Measurements from ENCODE around the gene RHPN2. TPM values are rescaled to one million over a fixed set of nuclear protein-coding genes. Genes with fewer than 3 reads are reported as not detected.

RHPN2 gene
- total and polyA plus RNA-seq, 2 of the 13 experiments (the other 11 are each of a cell fraction or from before 2014, with no cell fraction given) = 20.3 to 48.0 TPM

DNA sequence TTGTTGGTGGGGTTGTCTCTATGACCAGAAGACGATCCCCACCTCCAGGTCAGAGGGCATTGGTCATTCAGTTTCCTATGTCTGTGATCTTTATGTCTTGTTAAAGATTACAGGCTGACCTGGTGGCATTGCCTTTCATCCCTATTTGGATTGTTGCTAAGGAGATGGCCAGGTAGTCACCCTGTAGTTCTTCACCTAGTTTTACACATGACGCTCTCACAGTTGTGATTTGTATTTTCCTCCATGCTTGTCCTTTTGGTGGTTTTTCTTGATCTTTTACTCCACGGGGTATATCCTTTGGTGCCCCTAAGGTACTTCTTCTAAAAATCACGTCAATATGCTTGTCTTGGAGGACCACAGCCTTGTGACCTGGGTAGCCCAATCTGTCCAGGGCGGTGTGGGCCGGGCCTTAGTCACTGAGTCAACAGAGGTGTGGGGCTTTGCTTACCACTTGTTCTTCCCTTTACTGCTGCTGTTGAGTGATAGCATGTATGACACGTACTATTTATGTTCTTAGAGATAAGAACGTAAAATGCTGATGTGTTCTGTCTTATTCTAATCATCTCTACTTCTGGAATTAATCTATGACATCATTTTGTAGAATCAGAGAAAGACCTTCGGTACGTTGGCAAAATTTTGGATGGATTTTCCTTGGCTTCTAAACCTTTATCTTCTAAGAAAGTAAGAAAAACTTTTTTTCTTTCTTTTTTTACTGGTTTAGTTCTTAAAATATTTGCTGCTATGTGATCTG lies 36.4 kb upstream of the RHPN2 start (continued):
- TF ChIP-seq, protein P1, sequence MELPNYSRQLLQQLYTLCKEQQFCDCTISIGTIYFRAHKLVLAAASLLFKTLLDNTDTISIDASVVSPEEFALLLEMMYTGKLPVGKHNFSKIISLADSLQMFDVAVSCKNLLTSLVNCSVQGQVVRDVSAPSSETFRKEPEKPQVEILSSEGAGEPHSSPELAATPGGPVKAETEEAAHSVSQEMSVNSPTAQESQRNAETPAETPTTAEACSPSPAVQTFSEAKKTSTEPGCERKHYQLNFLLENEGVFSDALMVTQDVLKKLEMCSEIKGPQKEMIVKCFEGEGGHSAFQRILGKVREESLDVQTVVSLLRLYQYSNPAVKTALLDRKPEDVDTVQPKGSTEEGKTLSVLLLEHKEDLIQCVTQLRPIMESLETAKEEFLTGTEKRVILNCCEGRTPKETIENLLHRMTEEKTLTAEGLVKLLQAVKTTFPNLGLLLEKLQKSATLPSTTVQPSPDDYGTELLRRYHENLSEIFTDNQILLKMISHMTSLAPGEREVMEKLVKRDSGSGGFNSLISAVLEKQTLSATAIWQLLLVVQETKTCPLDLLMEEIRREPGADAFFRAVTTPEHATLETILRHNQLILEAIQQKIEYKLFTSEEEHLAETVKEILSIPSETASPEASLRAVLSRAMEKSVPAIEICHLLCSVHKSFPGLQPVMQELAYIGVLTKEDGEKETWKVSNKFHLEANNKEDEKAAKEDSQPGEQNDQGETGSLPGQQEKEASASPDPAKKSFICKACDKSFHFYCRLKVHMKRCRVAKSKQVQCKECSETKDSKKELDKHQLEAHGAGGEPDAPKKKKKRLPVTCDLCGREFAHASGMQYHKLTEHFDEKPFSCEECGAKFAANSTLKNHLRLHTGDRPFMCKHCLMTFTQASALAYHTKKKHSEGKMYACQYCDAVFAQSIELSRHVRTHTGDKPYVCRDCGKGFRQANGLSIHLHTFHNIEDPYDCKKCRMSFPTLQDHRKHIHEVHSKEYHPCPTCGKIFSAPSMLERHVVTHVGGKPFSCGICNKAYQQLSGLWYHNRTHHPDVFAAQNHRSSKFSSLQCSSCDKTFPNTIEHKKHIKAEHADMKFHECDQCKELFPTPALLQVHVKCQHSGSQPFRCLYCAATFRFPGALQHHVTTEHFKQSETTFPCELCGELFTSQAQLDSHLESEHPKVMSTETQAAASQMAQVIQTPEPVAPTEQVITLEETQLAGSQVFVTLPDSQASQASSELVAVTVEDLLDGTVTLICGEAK (IDR thresholded peaks at IDR 0.05) = no peak
- TF ChIP-seq, protein P1 (CRISPR knock-in tag; IDR thresholded peaks at IDR 0.05) = no peak
- TF ChIP-seq MEF2D (CRISPR knock-in tag; IDR thresholded peaks at IDR 0.05) (0 out of 2 replicates have a peak, but pooled peaks have one; percentile 21), KLF6 (CRISPR knock-in tag; IDR thresholded peaks at IDR 0.05) (0 out of 2 replicates have a peak, but pooled peaks have one; percentile 15), CHD2 (IDR thresholded peaks at IDR 0.05; ENCODE audit: low read depth, low read length) (no peak), DNMT3B (CRISPR knock-in tag; conservative IDR thresholded peaks at IDR 0.05) (no peak), ZNF225 (CRISPR knock-in tag; IDR thresholded peaks at IDR 0.05) (no peak), RBFOX2 (IDR thresholded peaks at IDR 0.05; ENCODE audit: low read depth, low read length) (no peak), MAZ (IDR thresholded peaks at IDR 0.05; ENCODE audit: borderline replicate concordance, low read depth, low read length) (no peak), MAZ (CRISPR knock-in tag; IDR thresholded peaks at IDR 0.05; ENCODE audit: low read depth) (no peak)
- TF ChIP-seq, protein P2, sequence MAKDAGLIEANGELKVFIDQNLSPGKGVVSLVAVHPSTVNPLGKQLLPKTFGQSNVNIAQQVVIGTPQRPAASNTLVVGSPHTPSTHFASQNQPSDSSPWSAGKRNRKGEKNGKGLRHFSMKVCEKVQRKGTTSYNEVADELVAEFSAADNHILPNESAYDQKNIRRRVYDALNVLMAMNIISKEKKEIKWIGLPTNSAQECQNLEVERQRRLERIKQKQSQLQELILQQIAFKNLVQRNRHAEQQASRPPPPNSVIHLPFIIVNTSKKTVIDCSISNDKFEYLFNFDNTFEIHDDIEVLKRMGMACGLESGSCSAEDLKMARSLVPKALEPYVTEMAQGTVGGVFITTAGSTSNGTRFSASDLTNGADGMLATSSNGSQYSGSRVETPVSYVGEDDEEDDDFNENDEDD (CRISPR knock-in tag; IDR thresholded peaks at IDR 0.05; ENCODE audit: borderline replicate concordance) = no peak
- TF ChIP-seq, protein P3, sequence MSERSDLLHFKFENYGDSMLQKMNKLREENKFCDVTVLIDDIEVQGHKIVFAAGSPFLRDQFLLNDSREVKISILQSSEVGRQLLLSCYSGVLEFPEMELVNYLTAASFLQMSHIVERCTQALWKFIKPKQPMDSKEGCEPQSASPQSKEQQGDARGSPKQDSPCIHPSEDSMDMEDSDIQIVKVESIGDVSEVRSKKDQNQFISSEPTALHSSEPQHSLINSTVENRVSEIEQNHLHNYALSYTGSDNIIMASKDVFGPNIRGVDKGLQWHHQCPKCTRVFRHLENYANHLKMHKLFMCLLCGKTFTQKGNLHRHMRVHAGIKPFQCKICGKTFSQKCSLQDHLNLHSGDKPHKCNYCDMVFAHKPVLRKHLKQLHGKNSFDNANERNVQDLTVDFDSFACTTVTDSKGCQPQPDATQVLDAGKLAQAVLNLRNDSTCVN (CRISPR knock-in tag; IDR thresholded peaks at IDR 0.05; ENCODE audit: borderline replicate concordance) = no peak
- TF ChIP-seq, protein P4, sequence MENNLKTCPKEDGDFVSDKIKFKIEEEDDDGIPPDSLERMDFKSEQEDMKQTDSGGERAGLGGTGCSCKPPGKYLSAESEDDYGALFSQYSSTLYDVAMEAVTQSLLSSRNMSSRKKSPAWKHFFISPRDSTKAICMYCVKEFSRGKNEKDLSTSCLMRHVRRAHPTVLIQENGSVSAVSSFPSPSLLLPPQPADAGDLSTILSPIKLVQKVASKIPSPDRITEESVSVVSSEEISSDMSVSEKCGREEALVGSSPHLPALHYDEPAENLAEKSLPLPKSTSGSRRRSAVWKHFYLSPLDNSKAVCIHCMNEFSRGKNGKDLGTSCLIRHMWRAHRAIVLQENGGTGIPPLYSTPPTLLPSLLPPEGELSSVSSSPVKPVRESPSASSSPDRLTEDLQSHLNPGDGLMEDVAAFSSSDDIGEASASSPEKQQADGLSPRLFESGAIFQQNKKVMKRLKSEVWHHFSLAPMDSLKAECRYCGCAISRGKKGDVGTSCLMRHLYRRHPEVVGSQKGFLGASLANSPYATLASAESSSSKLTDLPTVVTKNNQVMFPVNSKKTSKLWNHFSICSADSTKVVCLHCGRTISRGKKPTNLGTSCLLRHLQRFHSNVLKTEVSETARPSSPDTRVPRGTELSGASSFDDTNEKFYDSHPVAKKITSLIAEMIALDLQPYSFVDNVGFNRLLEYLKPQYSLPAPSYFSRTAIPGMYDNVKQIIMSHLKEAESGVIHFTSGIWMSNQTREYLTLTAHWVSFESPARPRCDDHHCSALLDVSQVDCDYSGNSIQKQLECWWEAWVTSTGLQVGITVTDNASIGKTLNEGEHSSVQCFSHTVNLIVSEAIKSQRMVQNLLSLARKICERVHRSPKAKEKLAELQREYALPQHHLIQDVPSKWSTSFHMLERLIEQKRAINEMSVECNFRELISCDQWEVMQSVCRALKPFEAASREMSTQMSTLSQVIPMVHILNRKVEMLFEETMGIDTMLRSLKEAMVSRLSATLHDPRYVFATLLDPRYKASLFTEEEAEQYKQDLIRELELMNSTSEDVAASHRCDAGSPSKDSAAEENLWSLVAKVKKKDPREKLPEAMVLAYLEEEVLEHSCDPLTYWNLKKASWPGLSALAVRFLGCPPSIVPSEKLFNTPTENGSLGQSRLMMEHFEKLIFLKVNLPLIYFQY (CRISPR knock-in tag; IDR thresholded peaks at IDR 0.05; ENCODE audit: borderline replicate concordance) = peak; percentile 55; the same call in 1 of the 2 replicates

All from HepG2 (cell line).